Colonic mucosa (tissue), 4 donors: ENCODE measurements around the gene NPY5R. TPM values are rescaled to one million over a fixed set of nuclear protein-coding genes. Genes with fewer than 3 reads are reported as not detected.

Experiments used
- DNase-seq: peaks from one replicate; pipeline ENCODE4 v3.0.0-alpha.2; 2020
- H3K27ac ChIP-seq: fragments of 200-600 bp; one replicate; pipeline ENCODE4 v1.8.0; 2021
- H3K27me3 ChIP-seq: fragments of 200-600 bp; one replicate; pipeline ENCODE4 v1.8.0; 2021
- H3K36me3 ChIP-seq: fragments of 200-600 bp; one replicate; pipeline ENCODE4 v1.8.0; 2021
- H3K4me1 ChIP-seq: fragments of 200-600 bp; one replicate; pipeline ENCODE4 v1.8.0; 2021; ENCODE audit warnings: mild to moderate bottlenecking
- H3K4me3 ChIP-seq: fragments of 200-600 bp; one replicate; pipeline ENCODE4 v1.8.0; 2021
- H3K9ac ChIP-seq, 2 donors: one replicate each; pipeline ENCODE4 v1.7.0; 2013; ENCODE audit warnings: control low read depth in 2 of 2, low read depth in 2 of 2, low read length in 2 of 2
- H3K9me3 ChIP-seq: fragments of 200-600 bp; one replicate; pipeline ENCODE4 v1.8.0; 2021
- CTCF ChIP-seq: fragments of 200-600 bp; IDR thresholded peaks from one replicate; pipeline ENCODE4 v1.8.0; 2022; ENCODE audit warnings: antibody characterized with exemption, mild to moderate bottlenecking
- intact Hi-C: fragments of 100-400 bp; cut with DNase I; formaldehyde crosslinking; loops from one replicate; pipeline ENCODE4 v1.14.1; 2022
- total RNA-seq, 2 donors: library from RNA; stranded (reverse); fragmentation: NEBNext Ultra II Directional in 1 of 2; extraction: Animal tissue kit (Norgen Biotek cat#: 25700) in 1 of 2; gene quantifications; one replicate each; pipeline ENCODE4 v1.2.1, GENCODE V29; 2021
- donor health status: healthy.
- donor health status: DM: no; HTN: no; CAD: no.
- donor health status: DM: no; HTN: no; CAD: no.

Gene NPY5R
- total RNA-seq, 2 donors from 2014 or later: 0.21 TPM; not detected in 1

- no peak overlapping the region for H3K9ac ChIP-seq
- no peak overlapping the region for H3K27ac ChIP-seq
- no peaks in the 10 kb centered on the region for H3K9me3 ChIP-seq
- H3K36me3 ChIP-seq: no peaks in the 10 kb centered on the region
- no peaks in the 10 kb centered on the region for H3K27me3 ChIP-seq
- H3K4me3 ChIP-seq: no peak overlapping the region
- no peaks in the 10 kb centered on the region for H3K4me1 ChIP-seq
- no peak for DNase-seq
- intact Hi-C loops: no loop called here
- TF ChIP-seq CTCF: no peak
These were observed 26.6 kb upstream of the NPY5R start for GRCh38 chr4:163317110-163317509.

GRCh38 chr4:163330916-163331628 lies 12.6 kb upstream of the NPY5R start:
- no peak for DNase-seq
- no peaks in the 10 kb centered on the region for H3K9me3 ChIP-seq
- peaks cover 3% of the 10 kb centered on the region for H3K27me3 ChIP-seq
- peak overlapping the region; percentile 29 for H3K4me3 ChIP-seq
- H3K27ac ChIP-seq: no peak overlapping the region
- intact Hi-C loops: loop anchor here (5.0 to 10.0 kb wide), 4 partner anchors 214 to 834 kb away; no protein-coding TSS in a partner anchor
- H3K4me1 ChIP-seq: no peaks in the 10 kb centered on the region
- H3K36me3 ChIP-seq: no peaks in the 10 kb centered on the region
- H3K9ac ChIP-seq: peak overlapping the region in 1 of 2 donors; percentile 17
- no peak for TF ChIP-seq CTCF

- H3K9me3 ChIP-seq: no peaks in the 10 kb centered on the region
- H3K27me3 ChIP-seq: peaks cover 3% of the 10 kb centered on the region
- no peak overlapping the region for H3K27ac ChIP-seq
- intact Hi-C loops: loop anchor here (5.0 to 10.0 kb wide), 4 partner anchors 213 to 835 kb away; no protein-coding TSS in a partner anchor
- peak overlapping the region; percentile 29 for H3K4me3 ChIP-seq
- H3K36me3 ChIP-seq: no peaks in the 10 kb centered on the region
- no peak for DNase-seq
- TF ChIP-seq CTCF: no peak
- H3K9ac ChIP-seq: peak overlapping the region; percentile 21 to 57
- H3K4me1 ChIP-seq: no peaks in the 10 kb centered on the region
These were observed 11.9 kb upstream of the NPY5R start for GRCh38 chr4:163331629-163332376.

- peak; percentile 66 for TF ChIP-seq CTCF
- Histone ChIP-seq H3K9me3 (no peaks in the 10 kb centered on the region), H3K27me3 (peaks cover 3% of the 10 kb centered on the region), H3K36me3 (no peaks in the 10 kb centered on the region), H3K4me1 (no peaks in the 10 kb centered on the region), H3K27ac (no peak within 1 kb of the TSS), H3K4me3 (peak within 1 kb of the TSS; percentile 29), H3K9ac (peak within 1 kb of the TSS; percentile 21 to 57)
- peak; percentile 79 for DNase-seq
- intact Hi-C loops: loop anchor here (5.0 to 10.0 kb wide), 4 partner anchors 212 to 835 kb away; no protein-coding TSS in a partner anchor
These were observed 10.9 kb upstream of the NPY5R start, which contains the start of gene NPY1R for GRCh38 chr4:163332526-163333406. Gene NPY1R (minus strand): TSS chr4:163332596. CDS start chr4:163326554, 6,042 bp downstream.

- Histone ChIP-seq H3K36me3 (no peaks in the 10 kb centered on the region), H3K27me3 (peaks cover 3% of the 10 kb centered on the region), H3K27ac (no peak overlapping the region), H3K9ac (no peak overlapping the region), H3K4me3 (no peak overlapping the region), H3K4me1 (no peaks in the 10 kb centered on the region), H3K9me3 (no peaks in the 10 kb centered on the region)
- DNase-seq: no peak
- no peak for TF ChIP-seq CTCF
- intact Hi-C loops: loop anchor here (10.0 kb wide), 1 partner anchor 209 kb away; no protein-coding TSS in a partner anchor
These were observed 8.3 kb upstream of the NPY5R start for GRCh38 chr4:163335384-163335783.
